Activated CD8-positive, alpha-beta memory T cell treated with anti-CD3 and anti-CD28 coated beads, Interleukin-2, amount 10 ng/mL, durations not matched to agents 7 days and 5 days (primary cell): ENCODE measurements around the gene IFNG. TPM values are rescaled to one million over a fixed set of nuclear protein-coding genes. Genes with fewer than 3 reads are reported as not detected.
A peak's percentile ranks its signal among the peaks of the same experiment; 100 is the strongest.
"Not testable (repeated sequence)": the region's sequence is repeated elsewhere in the genome, so short reads cannot be mapped to it uniquely, and the experiment has no call there.

ENCODE experiments used
- ATAC-seq: fragments of 150-1000 bp; cut with Tn5 transposase; one replicate; pipeline ENCODE4 v1.10.0; 2021; ENCODE audit warnings: moderate library complexity
- CTCF ChIA-PET: fragments of 350-600 bp; sonication (Branson Sonifier 250); formaldehyde crosslinking; loops from one replicate; lab custom pipeline; 2021; ENCODE audit warnings: antibody characterized with exemption; lab: Charles Lee
- DNase-seq: peaks from one replicate; pipeline ENCODE4 v3.0.0-alpha.2; 2020
- H3K27ac Mint-ChIP-seq: one replicate; pipeline ENCODE4 v1.8.0; 2021; ENCODE audit warnings: mild to moderate bottlenecking, mixed read lengths
- H3K27me3 Mint-ChIP-seq: one replicate; pipeline ENCODE4 v1.8.0; 2021; ENCODE audit warnings: mixed read lengths
- H3K36me3 Mint-ChIP-seq: one replicate; pipeline ENCODE4 v1.8.0; 2021; ENCODE audit warnings: mild to moderate bottlenecking, mixed read lengths
- H3K4me1 Mint-ChIP-seq: one replicate; pipeline ENCODE4 v1.8.0; 2021; ENCODE audit warnings: mixed read lengths
- H3K4me3 Mint-ChIP-seq: one replicate; pipeline ENCODE4 v1.8.0; 2021; ENCODE audit warnings: mild to moderate bottlenecking, moderate library complexity, mixed read lengths
- H3K9me3 Mint-ChIP-seq: one replicate; pipeline ENCODE4 v1.8.0; 2022; ENCODE audit warnings: low read depth, mixed read lengths
- total RNA-seq, 2 experiments: library from RNA; stranded (reverse); gene quantifications; one replicate each; pipeline ENCODE4 v1.2.3, GENCODE V29; 2021

Gene IFNG
- total RNA-seq, 2 experiments from 2014 or later, result 25.7 to 117 TPM

DNA sequence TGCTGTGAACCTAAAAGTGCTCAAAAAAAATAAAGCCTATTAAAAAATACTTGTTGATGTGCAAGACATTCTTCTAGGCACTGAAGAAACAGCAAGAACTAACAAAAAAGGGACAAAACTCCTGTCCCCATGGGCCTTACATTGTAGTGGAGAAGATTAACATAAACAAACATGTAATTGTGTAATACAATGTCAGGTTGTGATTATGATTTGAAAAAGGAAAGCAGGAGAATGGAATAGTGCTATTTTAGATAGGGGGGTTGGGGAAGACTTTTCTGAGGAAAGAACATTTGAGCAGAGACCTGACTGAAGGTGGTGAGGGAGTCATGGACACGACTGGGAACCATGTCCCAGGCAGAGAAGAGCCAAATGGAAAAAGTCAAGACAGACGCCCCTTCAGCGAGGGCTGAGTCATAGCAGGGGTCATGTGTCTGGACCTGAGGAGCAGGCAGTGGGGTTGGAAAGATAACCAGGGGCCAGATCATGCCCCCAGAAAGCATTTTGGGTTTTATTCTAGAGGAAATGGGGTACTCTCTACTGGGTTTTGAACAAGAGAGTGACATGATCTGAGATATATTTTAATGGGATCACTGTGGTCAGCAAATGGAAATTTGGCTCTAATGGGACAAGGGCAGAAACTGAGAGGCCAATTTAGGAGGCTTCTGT lies 19.4 kb upstream of the IFNG start:
- Mint-ChIP-seq H3K36me3 (peaks cover 7% of the 10 kb centered on the region), H3K27me3 (no peaks in the 10 kb centered on the region), H3K4me3 (no peak overlapping the region), H3K27ac (no peak overlapping the region), H3K9me3 (no peaks in the 10 kb centered on the region), H3K4me1 (peaks cover 75% of the 10 kb centered on the region)
- DNase-seq (no peak), ATAC-seq (no peak)
- CTCF ChIA-PET, result interaction anchor here (1.4 to 3.2 kb wide), 2 partner anchors 19 to 139 kb away, joined by 4 to 14 read pairs; no protein-coding TSS in a partner anchor

DNA sequence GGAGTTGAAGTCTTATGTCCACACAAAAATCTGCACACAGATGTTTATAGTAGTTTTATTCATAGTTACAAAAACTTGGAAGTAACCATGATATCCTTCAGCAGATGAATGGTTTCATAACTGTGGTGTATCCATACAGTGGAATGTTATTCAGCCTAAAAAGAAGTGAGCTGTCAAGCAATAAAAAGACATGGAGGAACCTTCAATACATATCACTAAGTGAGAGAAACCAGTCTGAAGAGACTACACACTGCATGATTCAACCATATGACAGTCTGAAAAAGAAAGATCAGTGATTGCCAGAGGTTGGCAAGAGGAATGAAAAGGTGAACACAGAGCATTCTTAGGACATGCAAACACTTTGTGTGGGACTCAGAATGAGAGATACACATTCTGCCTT lies 18.6 kb upstream of the IFNG start:
- Mint-ChIP-seq H3K27me3 (no peaks in the 10 kb centered on the region), H3K9me3 (no peaks in the 10 kb centered on the region), H3K4me1 (peaks cover 76% of the 10 kb centered on the region), H3K4me3 (no peak overlapping the region), H3K27ac (no peak overlapping the region), H3K36me3 (peaks cover 7% of the 10 kb centered on the region)
- DNase-seq (no peak), ATAC-seq (no peak)
- CTCF ChIA-PET, result interaction anchor here (1.0 to 3.2 kb wide), 3 partner anchors 20 to 139 kb away, joined by 3 to 7 read pairs (median 4); no protein-coding TSS in a partner anchor

GRCh38 chr12:68177562-68177961 lies 18.0 kb upstream of the IFNG start:
- ATAC-seq, result no peak
- peak overlapping the region; percentile 44 for H3K27ac Mint-ChIP-seq

GRCh38 chr12:68176257-68176656 lies 16.7 kb upstream of the IFNG start:
- no peak for ATAC-seq

More at GRCh38 chr12:68177562-68177961, 18.0 kb upstream of the IFNG start:
- no peak for DNase-seq
- Mint-ChIP-seq H3K36me3 (peaks cover 7% of the 10 kb centered on the region), H3K4me1 (peaks cover 76% of the 10 kb centered on the region), H3K4me3 (no peak overlapping the region), H3K9me3 (no peaks in the 10 kb centered on the region), H3K27me3 (no peaks in the 10 kb centered on the region)
- CTCF ChIA-PET, result interaction anchor here (1.0 to 3.2 kb wide), 5 partner anchors 20 to 138 kb away, joined by 3 to 7 read pairs (median 7); no protein-coding TSS in a partner anchor

DNA sequence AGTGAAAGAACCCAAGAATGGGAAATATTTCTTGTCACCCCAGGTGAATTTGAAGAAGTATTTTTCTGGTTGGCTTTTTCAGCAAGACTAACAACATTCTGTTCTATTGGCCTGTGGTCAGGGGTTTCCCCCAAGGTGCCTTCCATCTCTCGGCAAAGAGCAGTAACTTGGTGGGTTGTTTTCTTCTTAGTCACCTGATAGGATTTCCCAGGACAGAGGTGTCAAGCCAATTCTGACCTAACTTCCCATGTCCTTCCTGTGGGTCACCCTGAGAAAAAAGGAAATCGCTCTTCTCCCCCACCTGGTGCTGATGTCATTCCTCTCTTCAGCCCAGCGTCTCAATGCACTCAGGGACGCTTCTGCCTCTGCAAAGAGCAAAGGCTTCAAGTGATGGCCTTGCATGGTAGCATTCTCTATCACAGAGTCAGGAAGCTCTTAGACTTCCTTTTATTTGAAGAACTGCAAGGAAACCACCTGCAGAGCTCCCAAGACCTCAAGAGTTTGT lies 16.1 kb upstream of the IFNG start:
- CTCF ChIA-PET, result interaction anchor here (0.7 to 3.2 kb wide), 6 partner anchors 10 to 136 kb away, joined by 3 to 7 read pairs (median 6); no protein-coding TSS in a partner anchor
- DNase-seq, result peak; percentile 87
- H3K27ac Mint-ChIP-seq, result peak overlapping the region; percentile 86

More at GRCh38 chr12:68176257-68176656, 16.7 kb upstream of the IFNG start:
- Mint-ChIP-seq H3K27me3 (no peaks in the 10 kb centered on the region), H3K9me3 (no peaks in the 10 kb centered on the region), H3K27ac (peak overlapping the region; percentile 86), H3K36me3 (peaks cover 7% of the 10 kb centered on the region), H3K4me1 (peaks cover 69% of the 10 kb centered on the region), H3K4me3 (no peak overlapping the region)
- DNase-seq, result no peak
- CTCF ChIA-PET, result interaction anchor here (0.7 to 3.2 kb wide), 6 partner anchors 10 to 137 kb away, joined by 3 to 7 read pairs (median 6); no protein-coding TSS in a partner anchor

DNA sequence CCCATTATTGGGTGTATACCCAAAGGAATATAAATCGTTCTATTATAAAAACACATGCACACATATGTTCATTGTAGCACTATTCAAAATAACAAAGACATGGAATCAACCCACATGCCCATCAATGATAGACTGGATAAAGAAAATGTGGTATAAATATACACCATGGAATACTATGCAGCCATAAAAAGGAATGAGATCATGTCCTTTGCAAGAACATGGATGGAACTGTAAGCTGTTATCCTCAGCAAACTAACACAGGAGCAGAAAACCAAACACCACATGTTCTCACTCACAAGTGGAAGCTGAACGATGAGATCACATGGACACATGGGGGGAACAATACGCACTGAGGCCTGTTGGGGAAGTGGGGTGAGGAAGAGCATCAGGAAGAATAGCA lies 15.2 kb upstream of the IFNG start:
- H3K36me3 Mint-ChIP-seq, DNase-seq, H3K27me3 Mint-ChIP-seq, H3K4me3 Mint-ChIP-seq, H3K9me3 Mint-ChIP-seq, ATAC-seq, H3K27ac Mint-ChIP-seq: not testable (repeated sequence)
- CTCF ChIA-PET, result interaction anchor here (1.9 kb wide), 1 partner anchor 135 kb away, joined by 5 read pairs; no protein-coding TSS in a partner anchor
- H3K4me1 Mint-ChIP-seq, result peaks cover 56% of the 10 kb centered on the region

More for the DNA sequence above, 16.1 kb upstream of the IFNG start:
- Mint-ChIP-seq H3K4me3 (peak overlapping the region; percentile 66), H3K9me3 (no peaks in the 10 kb centered on the region), H3K36me3 (peaks cover 5% of the 10 kb centered on the region), H3K27me3 (no peaks in the 10 kb centered on the region), H3K4me1 (peaks cover 63% of the 10 kb centered on the region)
- ATAC-seq, result peak; percentile 85

- Mint-ChIP-seq H3K4me3 (no peak overlapping the region), H3K36me3 (peaks cover 3% of the 10 kb centered on the region), H3K27me3 (no peaks in the 10 kb centered on the region), H3K9me3 (no peaks in the 10 kb centered on the region), H3K27ac (no peak overlapping the region), H3K4me1 (peaks cover 52% of the 10 kb centered on the region)
- no peak for ATAC-seq
- CTCF ChIA-PET, result interaction anchor here (1.4 to 1.9 kb wide), 2 partner anchors 134 to 231 kb away, joined by 3 to 5 read pairs; no protein-coding TSS in a partner anchor
- DNase-seq, result no peak
Observed at GRCh38 chr12:68173792-68174191, 14.3 kb upstream of the IFNG start.

- CTCF ChIA-PET, result interaction anchor here (1.0 kb wide), 1 partner anchor 10 kb away, joined by 4 read pairs; no protein-coding TSS in a partner anchor
- peaks cover 22% of the 10 kb centered on the region for H3K4me1 Mint-ChIP-seq
- peaks cover 3% of the 10 kb centered on the region for H3K36me3 Mint-ChIP-seq
- no peaks in the 10 kb centered on the region for H3K27me3 Mint-ChIP-seq
- H3K27ac Mint-ChIP-seq, result no peak overlapping the region
- no peak overlapping the region for H3K4me3 Mint-ChIP-seq
- H3K9me3 Mint-ChIP-seq, result no peaks in the 10 kb centered on the region
- no peak for ATAC-seq
- no peak for DNase-seq
Observed at GRCh38 chr12:68170726-68171125, 11.2 kb upstream of the IFNG start.

DNA sequence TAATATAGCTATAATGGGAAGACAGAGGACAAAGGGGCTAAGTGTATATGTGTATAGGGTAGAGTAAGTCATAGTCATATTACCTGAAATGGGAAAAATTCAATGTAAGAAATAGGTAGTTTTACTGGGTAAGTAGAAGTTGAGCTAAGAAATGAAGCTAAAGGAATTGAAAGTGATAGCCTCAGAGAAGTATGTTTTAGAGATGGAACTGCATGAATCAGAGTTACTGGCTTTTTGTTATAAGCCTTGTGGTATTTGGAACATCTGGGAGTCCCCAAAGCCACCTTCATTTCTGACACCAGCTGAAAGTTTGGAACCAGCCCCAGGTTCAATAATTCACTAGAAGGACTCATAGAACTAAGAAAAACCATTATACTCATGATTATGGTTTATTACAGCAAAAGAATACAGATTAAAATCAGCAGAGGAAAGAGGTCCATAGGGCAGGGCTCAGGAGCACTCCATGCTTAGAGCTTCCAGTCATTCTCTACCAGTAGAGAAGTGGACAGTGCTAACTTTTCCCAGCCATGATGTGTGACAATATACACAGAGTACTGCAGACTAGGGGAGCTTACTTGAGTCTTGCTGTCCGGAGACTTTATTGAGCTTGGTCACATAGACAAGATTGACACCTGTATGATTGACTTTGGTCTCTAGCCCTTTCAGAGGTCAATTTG lies 9.8 kb upstream of the IFNG start:
- Mint-ChIP-seq H3K36me3 (peaks cover 2% of the 10 kb centered on the region), H3K9me3 (no peaks in the 10 kb centered on the region), H3K4me1 (peaks cover 11% of the 10 kb centered on the region), H3K4me3 (no peak overlapping the region), H3K27ac (no peak overlapping the region), H3K27me3 (no peaks in the 10 kb centered on the region)
- CTCF ChIA-PET, result interaction anchor here (1.0 to 1.6 kb wide), 5 partner anchors 11 to 147 kb away, joined by 3 to 7 read pairs (median 4); no protein-coding TSS in a partner anchor
- ATAC-seq (no peak), DNase-seq (no peak)

- Mint-ChIP-seq H3K9me3 (no peaks in the 10 kb centered on the region), H3K27me3 (no peaks in the 10 kb centered on the region), H3K4me3 (no peak overlapping the region), H3K36me3 (peaks cover 1% of the 10 kb centered on the region), H3K4me1 (peaks cover 29% of the 10 kb centered on the region), H3K27ac (no peak overlapping the region)
- no peak for ATAC-seq
- no peak for DNase-seq
- CTCF ChIA-PET, result interaction anchor here (0.8 to 2.0 kb wide), 2 partner anchors 8 to 10 kb away, joined by 3 to 4 read pairs; no protein-coding TSS in a partner anchor
Observed at GRCh38 chr12:68166317-68166831, 6.8 kb upstream of the IFNG start.

DNA sequence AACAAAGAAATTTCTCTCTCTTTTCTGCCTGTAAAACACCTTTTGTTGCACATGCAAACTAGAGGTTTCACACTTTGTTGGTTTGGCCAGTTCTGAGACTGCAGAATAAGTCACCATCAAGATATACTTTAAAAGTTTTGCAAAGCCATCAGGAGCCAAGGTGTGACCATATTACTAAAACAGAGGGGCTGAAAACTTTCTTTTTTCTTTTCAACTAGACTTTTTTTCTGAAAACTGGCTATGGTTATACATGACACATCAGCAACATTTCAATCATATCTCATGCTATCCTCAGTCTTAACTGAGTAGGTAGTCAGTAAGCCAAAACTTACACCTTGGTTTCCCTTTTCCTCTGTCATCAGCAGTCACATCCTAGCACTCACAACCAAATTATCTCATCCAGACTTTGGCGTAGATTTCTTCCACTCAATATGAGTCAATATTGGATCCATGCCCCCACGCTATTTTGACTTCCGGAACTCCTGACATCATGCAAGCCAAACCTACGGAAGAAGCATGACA lies 4.1 kb upstream of the IFNG start:
- no peaks in the 10 kb centered on the region for H3K27me3 Mint-ChIP-seq
- H3K4me1 Mint-ChIP-seq, result peaks cover 41% of the 10 kb centered on the region
- no peaks in the 10 kb centered on the region for H3K9me3 Mint-ChIP-seq
- peak overlapping the region; percentile 12 for H3K4me3 Mint-ChIP-seq
- H3K27ac Mint-ChIP-seq, result peak overlapping the region; percentile 77
- ATAC-seq (peak; percentile 56), DNase-seq (no peak)
- peaks cover 3% of the 10 kb centered on the region for H3K36me3 Mint-ChIP-seq
- CTCF ChIA-PET, result no interaction called here

DNA sequence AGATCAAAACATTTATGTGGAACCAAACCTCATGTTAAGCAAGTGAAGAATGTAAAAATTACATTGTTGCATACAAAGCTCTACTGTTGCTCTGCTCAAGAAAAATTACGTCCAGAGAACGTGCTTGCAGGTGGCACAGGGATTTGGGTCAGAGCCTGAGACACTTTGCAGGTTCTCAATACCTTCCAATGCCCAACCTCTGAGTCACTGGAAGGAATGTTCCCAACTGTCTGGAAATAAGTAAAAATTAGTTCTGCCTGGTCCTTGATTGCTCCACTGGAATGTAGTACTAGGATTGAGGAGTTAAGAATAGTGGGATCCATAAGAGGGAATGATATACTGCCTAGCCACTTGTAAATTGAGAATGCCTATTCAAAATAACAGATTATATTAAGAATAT lies 2.8 kb upstream of the IFNG start:
- ATAC-seq (no peak), DNase-seq (no peak)
- CTCF ChIA-PET, result interaction anchor here (0.9 to 1.4 kb wide), 3 partner anchors 10 to 42 kb away, joined by 3 to 5 read pairs (median 3); no protein-coding TSS in a partner anchor
- no peaks in the 10 kb centered on the region for H3K9me3 Mint-ChIP-seq
- H3K4me1 Mint-ChIP-seq, result peaks cover 51% of the 10 kb centered on the region
- H3K27ac Mint-ChIP-seq, result no peak overlapping the region
- H3K36me3 Mint-ChIP-seq, result peaks cover 14% of the 10 kb centered on the region
- no peaks in the 10 kb centered on the region for H3K27me3 Mint-ChIP-seq
- H3K4me3 Mint-ChIP-seq, result no peak overlapping the region
